ENCODE measurements around the gene KRTAP1-4.

Gene KRTAP1-4

GRCh38 chr17:41029633-41030245 lies at the start of gene KRTAP1-4:
KRTAP1-4 (minus strand) TSS chr17:41030195; CDS start chr17:41030078, 117 bp downstream.
- ChIA-PET POLR2A (no interaction called here), CTCF (interaction anchor here (0.5 to 1.4 kb wide), 4 partner anchors 9 to 633 kb away, joined by 3 to 4 read pairs (median 3); no protein-coding TSS in a partner anchor)
- TF ChIP-seq ZSCAN23 (tag by site-specific recombination; IDR thresholded peaks at IDR 0.05) (no peak), ZNF37A (tag by site-specific recombination; IDR thresholded peaks at IDR 0.05) (no peak), GLI4 (tag by site-specific recombination; IDR thresholded peaks at IDR 0.05) (no peak), ZNF785 (tag by site-specific recombination; IDR thresholded peaks at IDR 0.05) (no peak), ZNF324 (tag by site-specific recombination; IDR thresholded peaks at IDR 0.05) (no peak), ZNF280C (tag by site-specific recombination; IDR thresholded peaks at IDR 0.05) (no peak), ZBTB1 (tag by site-specific recombination; IDR thresholded peaks at IDR 0.05) (no peak), OSR2 (tag by site-specific recombination; IDR thresholded peaks at IDR 0.05) (no peak), ZNF132 (tag by site-specific recombination; IDR thresholded peaks at IDR 0.05; ENCODE audit: borderline replicate concordance) (no peak), ZNF521 (tag by site-specific recombination; IDR thresholded peaks at IDR 0.05) (no peak), ZNF2 (tag by site-specific recombination; IDR thresholded peaks at IDR 0.05) (no peak), OVOL3 (tag by site-specific recombination; IDR thresholded peaks at IDR 0.05) (no peak), ZXDB (tag by site-specific recombination; IDR thresholded peaks at IDR 0.05) (no peak), ZBTB11 (tag by site-specific recombination; conservative IDR thresholded peaks at IDR 0.05; ENCODE audit: low read depth) (no peak), ZNF514 (tag by site-specific recombination; IDR thresholded peaks at IDR 0.05) (no peak), ZBTB6 (tag by site-specific recombination; IDR thresholded peaks at IDR 0.05) (no peak), GLIS1 (tag by site-specific recombination; IDR thresholded peaks at IDR 0.05) (no peak), ZNF335 (tag by site-specific recombination; conservative IDR thresholded peaks at IDR 0.05) (no peak), ZNF19 (tag by site-specific recombination; IDR thresholded peaks at IDR 0.05; ENCODE audit: low read depth) (no peak)
- H3K27ac ChIP-seq (ENCODE audit: extremely low read depth, low read depth, low read length) = no peak within 1 kb of the TSS
- no peaks in the 10 kb centered on the region for H3K36me3 ChIP-seq (ENCODE audit: control insufficient read depth in 2 of 2, insufficient read depth in 1 of 2, low read length in 2 of 2)
- H3K9me3 ChIP-seq (ENCODE audit: control insufficient read depth, insufficient read depth, low read depth, low read length) = no peaks in the 10 kb centered on the region
- H3K4me3 ChIP-seq (ENCODE audit: low read depth, low read length) = no peak within 1 kb of the TSS
- H3K4me1 ChIP-seq (ENCODE audit: control insufficient read depth, insufficient read depth, low read length) = no peaks in the 10 kb centered on the region

- H3K4me1 ChIP-seq (ENCODE audit: control insufficient read depth, insufficient read depth, low read length) = no peaks in the 10 kb centered on the region
These were observed 46.8 kb upstream of the KRTAP1-4 start for GRCh38 chr17:41076788-41077187.

More at GRCh38 chr17:41076788-41077187, 46.8 kb upstream of the KRTAP1-4 start:
- H3K36me3 ChIP-seq (ENCODE audit: control insufficient read depth in 2 of 2, insufficient read depth in 1 of 2, low read length in 2 of 2) = no peaks in the 10 kb centered on the region
- H3K27ac ChIP-seq (ENCODE audit: extremely low read depth, low read depth, low read length) = no peak overlapping the region
- ChIA-PET POLR2A (no interaction called here), CTCF (no interaction called here)
- no peak overlapping the region for H3K4me3 ChIP-seq (ENCODE audit: low read depth, low read length)
- no peak for TF ChIP-seq ZNF423 (tag by site-specific recombination; IDR thresholded peaks at IDR 0.05)
- no peak for TF ChIP-seq ZNF571 (tag by site-specific recombination; IDR thresholded peaks at IDR 0.05)
- TF ChIP-seq PRDM1 (tag by site-specific recombination; IDR thresholded peaks at IDR 0.05) = peak; percentile 59
- no peak for TF ChIP-seq CTCF (tag by site-specific recombination; IDR thresholded peaks at IDR 0.05)
- TF ChIP-seq SALL2 (tag by site-specific recombination; IDR thresholded peaks at IDR 0.05; ENCODE audit: borderline replicate concordance) = peak; percentile 56; the same call in 1 of the 2 replicates
- no peak for TF ChIP-seq SP2 (tag by site-specific recombination; IDR thresholded peaks at IDR 0.05)
- TF ChIP-seq ZNF2 (tag by site-specific recombination; IDR thresholded peaks at IDR 0.05) = no peak
- peak; percentile 92 for TF ChIP-seq ZNF366 (tag by site-specific recombination; conservative IDR thresholded peaks at IDR 0.05)
- TF ChIP-seq ZNF404 (tag by site-specific recombination; IDR thresholded peaks at IDR 0.05) = no peak
- TF ChIP-seq ZNF529 (tag by site-specific recombination; IDR thresholded peaks at IDR 0.05; ENCODE audit: insufficient replicate concordance) = no peak
- no peak for TF ChIP-seq ZBTB8A (tag by site-specific recombination; IDR thresholded peaks at IDR 0.05)
- H3K9me3 ChIP-seq (ENCODE audit: control insufficient read depth, insufficient read depth, low read depth, low read length) = no peaks in the 10 kb centered on the region

Measured in HEK293 (cell line).